SK-N-SH (cell line): ENCODE measurements around the gene PIP5K1B. TPM values are rescaled to one million over a fixed set of nuclear protein-coding genes. Genes with fewer than 3 reads are reported as not detected.

Experiments
- CTCF ChIA-PET: fragments of 300-600, 350-600 bp; formaldehyde crosslinking; extraction: SDS; loops from one replicate; lab custom pipeline; 2021; lab: Yijun Ruan, JAX
- POLR2A ChIA-PET: fragments of 350-600 bp; sonication (Branson Sonifier 250); formaldehyde crosslinking; extraction: SDS; loops from one replicate; lab custom pipeline; 2020; ENCODE audit warnings: antibody characterized with exemption, inconsistent platforms; lab: Yijun Ruan, JAX
- DNase-seq: peaks from one replicate; pipeline ENCODE4 v3.0.0; 2012
- H2AFZ ChIP-seq: fragments of 200-600 bp; sonication (generic); 2 replicates; pipeline ENCODE4 v1.8.1; 2016; ENCODE audit warnings: antibody characterized with exemption, mild to moderate bottlenecking, low read depth
- H3F3A ChIP-seq: fragments of 200-600 bp; sonication (generic); replicated peaks from 2 replicates; pipeline ENCODE3; 2016; ENCODE audit warnings: antibody characterized with exemption, mild to moderate bottlenecking; ENCODE audit not compliant: insufficient read depth
- H3K27ac ChIP-seq, 2 experiments: fragments of 200-500 bp in 1 of 2; fragments of 200-600 bp in 1 of 2; sonication (Bioruptor generic) in 1 of 2; sonication (generic), shearing (Covaris generic) in 1 of 2; 2 replicates each; pipeline versions ENCODE4 v1.5.1 to v1.6.1; 2014 to 2016; ENCODE audit warnings: low read depth in 2 of 2, inconsistent platforms in 1 of 2, low read length in 1 of 2, mild to moderate bottlenecking in 1 of 2, mixed read lengths in 1 of 2
- H3K27me3 ChIP-seq: fragments of 200-600 bp; sonication (generic), shearing (Covaris generic); 2 replicates; pipeline ENCODE4 v1.6.1; 2016; ENCODE audit warnings: mixed run types; ENCODE audit not compliant: insufficient read depth
- H3K36me3 ChIP-seq, 2 experiments: fragments of 200-500 bp in 1 of 2; fragments of 200-600 bp in 1 of 2; sonication (Bioruptor generic) in 1 of 2; sonication (generic) in 1 of 2; replicated peaks in 1 of 2; 2 replicates each; pipeline versions ENCODE3 to v1.5.1; 2014 to 2016; ENCODE audit warnings: low read length in 1 of 2, mild to moderate bottlenecking in 1 of 2; ENCODE audit not compliant: insufficient read depth in 2 of 2, control insufficient read depth in 1 of 2
- H3K4me1 ChIP-seq, 2 experiments: fragments of 200-500 bp in 1 of 2; fragments of 200-600 bp in 1 of 2; sonication (Bioruptor generic) in 1 of 2; sonication (generic), shearing (Covaris generic) in 1 of 2; 2 replicates each; pipeline versions ENCODE4 v1.5.1 to v1.6.1; 2014 to 2016; ENCODE audit warnings: low read depth in 1 of 2, low read length in 1 of 2, mixed run types in 1 of 2; ENCODE audit not compliant: insufficient read depth in 2 of 2, control insufficient read depth in 1 of 2
- H3K4me2 ChIP-seq: fragments of 200-600 bp; sonication (generic), shearing (Covaris generic); 2 replicates; pipeline ENCODE4 v1.6.1; 2017; ENCODE audit warnings: mixed run types
- H3K4me3 ChIP-seq, 2 experiments: fragments of 200-500 bp in 1 of 2; fragments of 200-600 bp in 1 of 2; sonication (Bioruptor generic) in 1 of 2; sonication (generic), shearing (Covaris generic) in 1 of 2; 2 replicates each; pipeline versions ENCODE4 v1.5.1 to v1.8.1; 2014 to 2016; ENCODE audit warnings: low read depth in 2 of 2, inconsistent platforms in 1 of 2, low read length in 1 of 2, mild to moderate bottlenecking in 1 of 2, mixed read lengths in 1 of 2, moderate library complexity in 1 of 2
- H3K79me2 ChIP-seq: fragments of 200-600 bp; sonication (generic); 2 replicates; pipeline ENCODE4 v1.8.1; 2017; ENCODE audit warnings: mild to moderate bottlenecking; ENCODE audit not compliant: insufficient read depth
- H3K9ac ChIP-seq: fragments of 200-600 bp; sonication (generic); 2 replicates; pipeline ENCODE4 v1.6.1; 2017; ENCODE audit warnings: mixed run types
- H3K9me2 ChIP-seq: fragments of 200-600 bp; sonication (generic); 2 replicates; pipeline ENCODE4 v1.6.1; 2017; ENCODE audit warnings: mixed run types
- H3K9me3 ChIP-seq: fragments of 200-600 bp; sonication (generic); 2 replicates; pipeline ENCODE4 v1.6.1; 2017; ENCODE audit warnings: mixed run types, mild to moderate bottlenecking, moderate library complexity
- H4K20me1 ChIP-seq: fragments of 200-600 bp; sonication (generic); 2 replicates; pipeline ENCODE4 v1.6.1; 2017; ENCODE audit warnings: mild to moderate bottlenecking, mixed run types; ENCODE audit not compliant: insufficient read depth
- ELF1 ChIP-seq: IDR thresholded peaks from 2 replicates; pipeline ENCODE4 v1.4.0; 2012
- EZH2phosphoT487 ChIP-seq: fragments of 200-600 bp; sonication (generic); IDR thresholded peaks from 2 replicates; pipeline ENCODE4 v1.6.1; 2017; ENCODE audit warnings: low read depth, mixed run types, mild to moderate bottlenecking, antibody characterized with exemption, moderate library complexity, borderline replicate concordance
- FOSL2 ChIP-seq: IDR thresholded peaks from 2 replicates; pipeline ENCODE4 v1.4.0; 2012; ENCODE audit warnings: low read depth, mild to moderate bottlenecking, moderate library complexity, borderline replicate concordance
- GABPA ChIP-seq: IDR thresholded peaks from 2 replicates; pipeline ENCODE4 v1.4.0; 2012; ENCODE audit warnings: low read depth, mild to moderate bottlenecking
- GATA2 ChIP-seq: sonication (generic); formaldehyde crosslinking; IDR thresholded peaks from 2 replicates; pipeline ENCODE4 v1.5.0; 2020; ENCODE audit warnings: mild to moderate bottlenecking, missing genetic modification reagents
- NFIC ChIP-seq: IDR thresholded peaks from 2 replicates; pipeline ENCODE4 v1.4.0; 2012; ENCODE audit warnings: borderline replicate concordance
- NRF1 ChIP-seq: IDR thresholded peaks from 2 replicates; pipeline ENCODE4 v1.6.1; 2012; ENCODE audit warnings: low read depth, mild to moderate bottlenecking, low read length
- POLR2AphosphoS5 ChIP-seq: IDR thresholded peaks from 2 replicates; pipeline ENCODE4 v1.6.1; 2012; ENCODE audit warnings: low read depth, low read length
- RCOR1 ChIP-seq: fragments of 150-350 bp; IDR thresholded peaks from 2 replicates; pipeline ENCODE4 v1.6.1; 2017; ENCODE audit warnings: antibody characterized with exemption, low read length
- RFX5 ChIP-seq: IDR thresholded peaks from 2 replicates; pipeline ENCODE4 v1.6.1; 2012; ENCODE audit warnings: mild to moderate bottlenecking, improper control_type of control experiment, low read length
- RXRA ChIP-seq: IDR thresholded peaks from 2 replicates; pipeline ENCODE4 v1.4.0; 2012; ENCODE audit warnings: low read depth, mild to moderate bottlenecking, borderline replicate concordance
- SIN3A ChIP-seq: IDR thresholded peaks from 2 replicates; pipeline ENCODE4 v1.6.1; 2012; ENCODE audit warnings: low read depth, mild to moderate bottlenecking, low read length, moderate library complexity, borderline replicate concordance
- TAF1 ChIP-seq: IDR thresholded peaks from 2 replicates; pipeline ENCODE4 v1.6.1; 2012; ENCODE audit warnings: low read depth, mild to moderate bottlenecking, low read length, moderate library complexity, borderline replicate concordance
- WGBS: methylation state at CpG from one replicate; pipeline ENCODE4 v1.1.6; 2017; ENCODE audit warnings: low lambda C conversion rate; 5-methylcytosine and 5-hydroxymethylcytosine counted together
- polyA plus RNA-seq, 3 experiments: library from polyadenylated mRNA; depleted of rRNA; stranded (reverse); fragments of >200 nt; gene quantifications; 2 replicates each; pipeline ENCODE4 v1.2.3, GENCODE V29; 2012
- TF ChIP-seq, protein P1 (sequence below): fragments of 150-350 bp; IDR thresholded peaks from 2 replicates; pipeline ENCODE4 v1.6.1; 2017; ENCODE audit warnings: antibody characterized with exemption, low read length, low read depth, borderline replicate concordance
- TF ChIP-seq, protein P2 (sequence below): IDR thresholded peaks from 2 replicates; pipeline ENCODE4 v1.4.0; 2012; ENCODE audit warnings: low read depth
- TF ChIP-seq, protein P3 (sequence below): IDR thresholded peaks from 2 replicates; pipeline ENCODE4 v1.4.0; 2012; ENCODE audit warnings: low read depth, borderline replicate concordance
- TF ChIP-seq, protein P4 (sequence below): IDR thresholded peaks from 2 replicates; pipeline ENCODE4; 2012
- TF ChIP-seq, protein P5 (sequence below): IDR thresholded peaks from 2 replicates; pipeline ENCODE4 v1.4.0; 2012; ENCODE audit warnings: low read depth, borderline replicate concordance

Gene PIP5K1B
- polyA plus RNA-seq, 1 of the 3 experiments (the other 2 are of a cell fraction), result not detected

DNA sequence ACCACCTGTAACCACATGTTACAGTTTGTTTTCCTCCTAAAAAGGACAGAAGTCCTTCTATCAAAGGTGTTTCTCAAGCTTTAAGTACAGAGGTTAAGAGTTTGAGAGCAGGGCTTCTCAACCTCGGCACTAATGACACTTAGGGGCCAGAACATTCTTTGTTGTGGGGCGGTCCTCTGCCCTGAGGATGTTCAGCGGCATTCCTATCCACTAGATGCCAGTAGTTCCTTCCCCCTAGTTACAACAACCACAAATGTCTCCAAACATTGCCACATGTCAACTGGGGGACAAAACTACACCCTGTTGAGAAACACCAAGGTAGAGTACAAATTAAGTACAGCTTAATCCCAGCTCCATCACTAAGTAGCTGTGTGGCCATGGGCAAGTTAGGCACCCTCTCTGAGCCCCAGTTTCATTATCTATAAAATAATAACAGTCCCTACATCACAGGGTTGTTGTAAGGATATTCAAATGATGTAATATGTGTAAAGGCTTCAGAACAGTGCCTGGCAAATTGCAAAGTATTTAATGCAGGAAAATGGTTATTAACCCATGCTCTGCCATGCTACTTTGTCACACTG, 44.6 kb downstream of the PIP5K1B start:
- H3K4me2 ChIP-seq, result no peak overlapping the region
- TF ChIP-seq, protein P1, sequence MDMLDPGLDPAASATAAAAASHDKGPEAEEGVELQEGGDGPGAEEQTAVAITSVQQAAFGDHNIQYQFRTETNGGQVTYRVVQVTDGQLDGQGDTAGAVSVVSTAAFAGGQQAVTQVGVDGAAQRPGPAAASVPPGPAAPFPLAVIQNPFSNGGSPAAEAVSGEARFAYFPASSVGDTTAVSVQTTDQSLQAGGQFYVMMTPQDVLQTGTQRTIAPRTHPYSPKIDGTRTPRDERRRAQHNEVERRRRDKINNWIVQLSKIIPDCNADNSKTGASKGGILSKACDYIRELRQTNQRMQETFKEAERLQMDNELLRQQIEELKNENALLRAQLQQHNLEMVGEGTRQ, result no peak
- no peak for TF ChIP-seq RCOR1
- TF ChIP-seq, protein P2, sequence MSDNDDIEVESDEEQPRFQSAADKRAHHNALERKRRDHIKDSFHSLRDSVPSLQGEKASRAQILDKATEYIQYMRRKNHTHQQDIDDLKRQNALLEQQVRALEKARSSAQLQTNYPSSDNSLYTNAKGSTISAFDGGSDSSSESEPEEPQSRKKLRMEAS, result no peak
- TF ChIP-seq, all 33 proteins: peak for 0
- 4% methylated on average over 3 of the region's 3 CpGs for WGBS
- ChIA-PET POLR2A (no interaction called here), CTCF (no interaction called here)
- Histone ChIP-seq H3K36me3 (no peaks in the 10 kb centered on the region), H3K27me3 (no peaks in the 10 kb centered on the region; the same call in 1 of the 2 replicates), H3K9me3 (no peaks in the 10 kb centered on the region), H3K9ac (no peak overlapping the region), H3K79me2 (no peaks in the 10 kb centered on the region), H3F3A (no peaks in the 10 kb centered on the region), H3K9me2 (no peaks in the 10 kb centered on the region), H3K4me3 (no peak overlapping the region), H3K4me1 (no peaks in the 10 kb centered on the region), H2AFZ (no peak overlapping the region), H3K27ac (no peak overlapping the region), H4K20me1 (no peaks in the 10 kb centered on the region)
- DNase-seq, result no peak

DNA sequence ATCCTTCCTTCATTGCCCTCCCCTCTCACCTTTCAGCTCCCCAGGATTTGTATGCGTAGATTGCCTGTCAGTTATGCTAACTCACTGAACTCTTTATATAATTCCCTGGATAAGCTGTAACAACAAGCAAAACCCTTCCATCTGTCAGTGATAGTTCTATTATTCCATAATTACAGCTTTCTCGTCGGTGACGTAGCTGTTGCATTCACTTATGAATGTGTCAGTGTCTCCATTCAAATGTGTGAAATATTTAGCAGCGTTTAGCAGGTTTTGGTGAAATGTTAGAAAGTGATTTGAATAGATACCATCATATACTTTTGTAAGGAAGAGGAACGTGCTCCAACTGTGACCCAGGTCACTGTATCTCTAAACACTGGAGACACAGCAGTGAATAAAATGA, 45.2 kb downstream of the PIP5K1B start:
- POLR2A ChIA-PET, result no interaction called here
- no peaks in the 10 kb centered on the region for H3F3A ChIP-seq
- WGBS, result 4% methylated on average over 6 of the region's 6 CpGs
- H4K20me1 ChIP-seq, result no peaks in the 10 kb centered on the region
- no peak overlapping the region for H3K4me2 ChIP-seq
- H3K79me2 ChIP-seq, result no peaks in the 10 kb centered on the region
- no peak overlapping the region for H3K9ac ChIP-seq
- no peak overlapping the region for H3K4me3 ChIP-seq
- H2AFZ ChIP-seq, result no peak overlapping the region
- no peaks in the 10 kb centered on the region for H3K9me3 ChIP-seq
- no peaks in the 10 kb centered on the region for H3K36me3 ChIP-seq
- no peaks in the 10 kb centered on the region; the same call in 1 of the 2 replicates for H3K27me3 ChIP-seq
- CTCF ChIA-PET, result no interaction called here
- no peak for TF ChIP-seq SIN3A
- no peak for TF ChIP-seq TAF1
- TF ChIP-seq ELF1, result no peak
- TF ChIP-seq RXRA, result no peak
- no peak for TF ChIP-seq POLR2AphosphoS5
- TF ChIP-seq, protein P3, sequence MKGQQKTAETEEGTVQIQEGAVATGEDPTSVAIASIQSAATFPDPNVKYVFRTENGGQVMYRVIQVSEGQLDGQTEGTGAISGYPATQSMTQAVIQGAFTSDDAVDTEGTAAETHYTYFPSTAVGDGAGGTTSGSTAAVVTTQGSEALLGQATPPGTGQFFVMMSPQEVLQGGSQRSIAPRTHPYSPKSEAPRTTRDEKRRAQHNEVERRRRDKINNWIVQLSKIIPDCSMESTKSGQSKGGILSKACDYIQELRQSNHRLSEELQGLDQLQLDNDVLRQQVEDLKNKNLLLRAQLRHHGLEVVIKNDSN, result no peak
- TF ChIP-seq GABPA, result no peak
- TF ChIP-seq EZH2phosphoT487, result no peak
- no peak for TF ChIP-seq GATA2 (CRISPR knock-in tag)
- no peak for TF ChIP-seq RFX5
- TF ChIP-seq, protein P1, result no peak
- TF ChIP-seq, protein P4, sequence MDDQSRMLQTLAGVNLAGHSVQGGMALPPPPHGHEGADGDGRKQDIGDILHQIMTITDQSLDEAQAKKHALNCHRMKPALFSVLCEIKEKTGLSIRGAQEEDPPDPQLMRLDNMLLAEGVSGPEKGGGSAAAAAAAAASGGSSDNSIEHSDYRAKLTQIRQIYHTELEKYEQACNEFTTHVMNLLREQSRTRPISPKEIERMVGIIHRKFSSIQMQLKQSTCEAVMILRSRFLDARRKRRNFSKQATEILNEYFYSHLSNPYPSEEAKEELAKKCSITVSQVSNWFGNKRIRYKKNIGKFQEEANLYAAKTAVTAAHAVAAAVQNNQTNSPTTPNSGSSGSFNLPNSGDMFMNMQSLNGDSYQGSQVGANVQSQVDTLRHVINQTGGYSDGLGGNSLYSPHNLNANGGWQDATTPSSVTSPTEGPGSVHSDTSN, result no peak
- no peak for TF ChIP-seq NFIC
- no peak for TF ChIP-seq NRF1
- TF ChIP-seq FOSL2, result no peak
- TF ChIP-seq, protein P5, sequence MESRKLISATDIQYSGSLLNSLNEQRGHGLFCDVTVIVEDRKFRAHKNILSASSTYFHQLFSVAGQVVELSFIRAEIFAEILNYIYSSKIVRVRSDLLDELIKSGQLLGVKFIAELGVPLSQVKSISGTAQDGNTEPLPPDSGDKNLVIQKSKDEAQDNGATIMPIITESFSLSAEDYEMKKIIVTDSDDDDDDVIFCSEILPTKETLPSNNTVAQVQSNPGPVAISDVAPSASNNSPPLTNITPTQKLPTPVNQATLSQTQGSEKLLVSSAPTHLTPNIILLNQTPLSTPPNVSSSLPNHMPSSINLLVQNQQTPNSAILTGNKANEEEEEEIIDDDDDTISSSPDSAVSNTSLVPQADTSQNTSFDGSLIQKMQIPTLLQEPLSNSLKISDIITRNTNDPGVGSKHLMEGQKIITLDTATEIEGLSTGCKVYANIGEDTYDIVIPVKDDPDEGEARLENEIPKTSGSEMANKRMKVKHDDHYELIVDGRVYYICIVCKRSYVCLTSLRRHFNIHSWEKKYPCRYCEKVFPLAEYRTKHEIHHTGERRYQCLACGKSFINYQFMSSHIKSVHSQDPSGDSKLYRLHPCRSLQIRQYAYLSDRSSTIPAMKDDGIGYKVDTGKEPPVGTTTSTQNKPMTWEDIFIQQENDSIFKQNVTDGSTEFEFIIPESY, result no peak
- H3K9me2 ChIP-seq, result no peaks in the 10 kb centered on the region
- no peak overlapping the region for H3K27ac ChIP-seq
- DNase-seq, result no peak
- H3K4me1 ChIP-seq, result no peaks in the 10 kb centered on the region
